AG04450 (cell line): ENCODE measurements around the gene KIAA1217. TPM values are rescaled to one million over a fixed set of nuclear protein-coding genes. Genes with fewer than 3 reads are reported as not detected.

Source experiments
- CTCF ChIA-PET: fragments of 300-600, 350-600 bp; formaldehyde crosslinking; extraction: SDS; loops from one replicate; lab custom pipeline; 2022; ENCODE audit warnings: antibody characterized with exemption, inconsistent platforms; lab: Charles Lee
- POLR2A ChIA-PET: fragments of 350-600 bp; formaldehyde crosslinking; extraction: SDS; loops from one replicate; lab custom pipeline; 2021; ENCODE audit warnings: antibody characterized with exemption, inconsistent platforms; lab: Yijun Ruan, JAX
- DNase-seq: peaks from one replicate; pipeline ENCODE4 v3.0.0-alpha.2; 2011; ENCODE audit warnings: low read depth, low spot score
- H3K27ac ChIP-seq: one replicate; pipeline ENCODE4 v1.5.1; 2012; ENCODE audit warnings: low read depth, low read length, control low read depth
- H3K27me3 ChIP-seq: one replicate; pipeline ENCODE4 v1.6.0; 2012; ENCODE audit warnings: low read length; ENCODE audit not compliant: control insufficient read depth, insufficient read depth
- H3K4me3 ChIP-seq: 2 replicates; pipeline ENCODE4 v1.5.1; 2011; ENCODE audit warnings: mild to moderate bottlenecking, low read depth, low read length, control low read depth
- H3K9me3 ChIP-seq: 2 replicates; pipeline ENCODE4 v1.5.1; 2012; ENCODE audit warnings: low read length; ENCODE audit not compliant: control insufficient read depth, insufficient read depth
- CTCF ChIP-seq: IDR thresholded peaks from 2 replicates; pipeline ENCODE4 v1.5.1; 2011; ENCODE audit warnings: low read depth, low read length, control low read depth, inconsistent platforms
- polyA plus RNA-seq: library from polyadenylated mRNA; depleted of rRNA; stranded (reverse); fragments of >200 nt; gene quantifications from 2 replicates; pipeline ENCODE4 v1.2.3, GENCODE V29; 2011

KIAA1217 gene
- polyA plus RNA-seq, 1 experiment = 5.4 TPM

GRCh38 chr10:24455447-24455846 lies 246.5 kb downstream of the KIAA1217 start:
- CTCF ChIA-PET = no interaction called here
- Histone ChIP-seq H3K27me3 (no peaks in the 10 kb centered on the region), H3K27ac (peak overlapping the region; percentile 39), H3K4me3 (no peak overlapping the region), H3K9me3 (no peaks in the 10 kb centered on the region)
- TF ChIP-seq CTCF = no peak
- POLR2A ChIA-PET = no interaction called here
- no peak for DNase-seq

- ChIA-PET CTCF (no interaction called here), POLR2A (no interaction called here)
- peak overlapping the region; percentile 65 for H3K27ac ChIP-seq
- no peaks in the 10 kb centered on the region for H3K9me3 ChIP-seq
- no peak overlapping the region for H3K4me3 ChIP-seq
- H3K27me3 ChIP-seq = no peaks in the 10 kb centered on the region
- DNase-seq = no peak
- TF ChIP-seq CTCF = no peak
Observed at GRCh38 chr10:24456322-24456721, 247.4 kb downstream of the KIAA1217 start.

- no peak for TF ChIP-seq CTCF
- Histone ChIP-seq H3K27ac (no peak overlapping the region), H3K27me3 (no peaks in the 10 kb centered on the region), H3K4me3 (no peak overlapping the region), H3K9me3 (no peaks in the 10 kb centered on the region)
- CTCF ChIA-PET = no interaction called here
- POLR2A ChIA-PET = no interaction called here
- no peak for DNase-seq
Observed at GRCh38 chr10:24457661-24458318, 248.9 kb downstream of the KIAA1217 start.

GRCh38 chr10:24459836-24460235 lies 250.9 kb downstream of the KIAA1217 start:
- DNase-seq = no peak
- no peak for TF ChIP-seq CTCF
- no peaks in the 10 kb centered on the region for H3K27me3 ChIP-seq
- ChIA-PET CTCF (interaction anchor here (0.5 to 0.8 kb wide), 2 partner anchors 9 to 243 kb away, joined by 3 read pairs; no protein-coding TSS in a partner anchor), POLR2A (no interaction called here)
- no peak overlapping the region for H3K27ac ChIP-seq
- no peak overlapping the region for H3K4me3 ChIP-seq
- no peaks in the 10 kb centered on the region for H3K9me3 ChIP-seq

- ChIA-PET CTCF (interaction anchor here (1.4 kb wide), 1 partner anchor 9 kb away, joined by 3 read pairs; no protein-coding TSS in a partner anchor), POLR2A (no interaction called here)
- no peak overlapping the region for H3K27ac ChIP-seq
- no peaks in the 10 kb centered on the region for H3K9me3 ChIP-seq
- DNase-seq = no peak
- no peak for TF ChIP-seq CTCF
- H3K27me3 ChIP-seq = no peaks in the 10 kb centered on the region
- no peak overlapping the region for H3K4me3 ChIP-seq
Observed at GRCh38 chr10:24462291-24462813, 253.4 kb downstream of the KIAA1217 start.
